OCI-LY3 (cell line): ENCODE data around the gene TRAPPC14.
"Not testable (repeated sequence)": the region's sequence is repeated elsewhere in the genome, so short reads cannot be mapped to it uniquely, and the experiment has no call there.

ENCODE experiments used
- H2AFZ ChIP-seq: fragments of 200-600, 300-600 bp; shearing (Covaris generic); 2 replicates; pipeline ENCODE4 v1.6.0; 2014; ENCODE audit warnings: antibody characterized with exemption, low read depth, low read length
- H3K27ac ChIP-seq: fragments of 200-600, 300-600 bp; sonication (generic); 2 replicates; pipeline ENCODE4 v1.5.1; 2014; ENCODE audit warnings: mild to moderate bottlenecking, low read length, moderate library complexity, mixed read lengths
- H3K27me3 ChIP-seq: fragments of 200-600, 300-600 bp; sonication (generic); 2 replicates; pipeline ENCODE4 v1.6.1; 2014; ENCODE audit warnings: low read depth, low read length, mixed read lengths
- H3K36me3 ChIP-seq: fragments of 200-600, 300-600 bp; sonication (generic); replicated peaks from 2 replicates; pipeline ENCODE3; 2014; ENCODE audit warnings: low read depth, low read length, mixed read lengths
- H3K4me1 ChIP-seq: fragments of 300-600, 200-600 bp; sonication (generic); 2 replicates; pipeline ENCODE4 v1.6.1; 2014; ENCODE audit warnings: low read length, mixed read lengths
- H3K4me2 ChIP-seq: fragments of 200-600, 300-600 bp; sonication (generic); 2 replicates; pipeline ENCODE4 v1.6.1; 2014; ENCODE audit warnings: low read length, mixed read lengths
- H3K4me3 ChIP-seq: fragments of 300-600, 200-600 bp; sonication (generic); 2 replicates; pipeline ENCODE4 v1.5.1; 2014; ENCODE audit warnings: antibody characterized with exemption, mild to moderate bottlenecking, low read length, moderate library complexity
- H3K79me2 ChIP-seq: fragments of 300-600, 200-600 bp; shearing (Covaris generic); 2 replicates; pipeline ENCODE4 v1.6.1; 2014; ENCODE audit warnings: mild to moderate bottlenecking, low read length, mixed read lengths
- H3K9ac ChIP-seq: fragments of 300-600, 200-600 bp; shearing (Covaris generic); 2 replicates; pipeline ENCODE4 v1.6.0; 2014; ENCODE audit warnings: mild to moderate bottlenecking, low read length, moderate library complexity
- H3K9me3 ChIP-seq: fragments of 200-600, 300-600 bp; shearing (Covaris generic); 2 replicates; pipeline ENCODE4 v1.6.1; 2014; ENCODE audit warnings: low read length, mixed read lengths; ENCODE audit not compliant: insufficient read depth
- H4K20me1 ChIP-seq: fragments of 200-600, 300-600 bp; sonication (generic); 2 replicates; pipeline ENCODE4 v1.6.1; 2016; ENCODE audit warnings: low read length, mixed read lengths; ENCODE audit not compliant: insufficient read depth
- EZH2phosphoT487 ChIP-seq: fragments of 200-600 bp; shearing (Covaris generic); IDR thresholded peaks from 2 replicates; pipeline ENCODE4 v1.6.1; 2018; ENCODE audit warnings: antibody characterized with exemption, mixed run types, low read depth
- TF ChIP-seq, protein P1 (sequence below): fragments of 200-600, 300-600 bp; sonication (generic); IDR thresholded peaks from 2 replicates; pipeline ENCODE4 v1.5.1; 2014; ENCODE audit warnings: antibody characterized with exemption, low read length, low read depth

The TRAPPC14 gene

GRCh38 chr7:100180084-100180483, 21.6 kb upstream of the TRAPPC14 start:
- H3K9ac ChIP-seq, H3K79me2 ChIP-seq, H2AFZ ChIP-seq, H3K27ac ChIP-seq, H3K27me3 ChIP-seq, H3K4me2 ChIP-seq, H4K20me1 ChIP-seq, H3K36me3 ChIP-seq, H3K9me3 ChIP-seq, H3K4me3 ChIP-seq: not testable (repeated sequence)
- peaks cover 11% of the 10 kb centered on the region for H3K4me1 ChIP-seq

- Histone ChIP-seq H3K4me2 (peak within 1 kb of the TSS; percentile 82), H3K36me3 (no peaks in the 10 kb centered on the region), H3K27me3 (peaks cover 4% of the 10 kb centered on the region), H3K4me3 (peak within 1 kb of the TSS; percentile 82), H3K27ac (no peak within 1 kb of the TSS), H3K9ac (peak within 1 kb of the TSS; percentile 58), H3K4me1 (peaks cover 11% of the 10 kb centered on the region), H3K79me2 (no peaks in the 10 kb centered on the region), H3K9me3 (no peaks in the 10 kb centered on the region), H4K20me1 (no peaks in the 10 kb centered on the region), H2AFZ (peak within 1 kb of the TSS; percentile 90)
- no peak for TF ChIP-seq EZH2phosphoT487
- TF ChIP-seq, protein P1, sequence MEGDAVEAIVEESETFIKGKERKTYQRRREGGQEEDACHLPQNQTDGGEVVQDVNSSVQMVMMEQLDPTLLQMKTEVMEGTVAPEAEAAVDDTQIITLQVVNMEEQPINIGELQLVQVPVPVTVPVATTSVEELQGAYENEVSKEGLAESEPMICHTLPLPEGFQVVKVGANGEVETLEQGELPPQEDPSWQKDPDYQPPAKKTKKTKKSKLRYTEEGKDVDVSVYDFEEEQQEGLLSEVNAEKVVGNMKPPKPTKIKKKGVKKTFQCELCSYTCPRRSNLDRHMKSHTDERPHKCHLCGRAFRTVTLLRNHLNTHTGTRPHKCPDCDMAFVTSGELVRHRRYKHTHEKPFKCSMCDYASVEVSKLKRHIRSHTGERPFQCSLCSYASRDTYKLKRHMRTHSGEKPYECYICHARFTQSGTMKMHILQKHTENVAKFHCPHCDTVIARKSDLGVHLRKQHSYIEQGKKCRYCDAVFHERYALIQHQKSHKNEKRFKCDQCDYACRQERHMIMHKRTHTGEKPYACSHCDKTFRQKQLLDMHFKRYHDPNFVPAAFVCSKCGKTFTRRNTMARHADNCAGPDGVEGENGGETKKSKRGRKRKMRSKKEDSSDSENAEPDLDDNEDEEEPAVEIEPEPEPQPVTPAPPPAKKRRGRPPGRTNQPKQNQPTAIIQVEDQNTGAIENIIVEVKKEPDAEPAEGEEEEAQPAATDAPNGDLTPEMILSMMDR = no peak
Measured at GRCh38 chr7:100177045-100178001, 18.8 kb upstream of the TRAPPC14 start, which contains the start of the genes GPC2 and STAG3. GPC2 (minus strand) TSS chr7:100177381; CDS start chr7:100177199, 182 bp downstream. STAG3 (plus strand) TSS chr7:100177918; CDS start chr7:100180557, 2,639 bp downstream.

- no peaks in the 10 kb centered on the region for H4K20me1 ChIP-seq
- peak overlapping the region; percentile 82 for H3K4me2 ChIP-seq
- no peaks in the 10 kb centered on the region for H3K36me3 ChIP-seq
- TF ChIP-seq EZH2phosphoT487 = no peak
- TF ChIP-seq, protein P1 = no peak
- no peak overlapping the region for H3K27ac ChIP-seq
- H2AFZ ChIP-seq = peak overlapping the region; percentile 90
- peak overlapping the region; percentile 82 for H3K4me3 ChIP-seq
- H3K4me1 ChIP-seq = peaks cover 11% of the 10 kb centered on the region
- H3K9me3 ChIP-seq = no peaks in the 10 kb centered on the region
- no peaks in the 10 kb centered on the region for H3K79me2 ChIP-seq
- peaks cover 4% of the 10 kb centered on the region for H3K27me3 ChIP-seq
- H3K9ac ChIP-seq = peak overlapping the region; percentile 58
Measured at GRCh38 chr7:100176096-100177044, 17.8 kb upstream of the TRAPPC14 start.

DNA sequence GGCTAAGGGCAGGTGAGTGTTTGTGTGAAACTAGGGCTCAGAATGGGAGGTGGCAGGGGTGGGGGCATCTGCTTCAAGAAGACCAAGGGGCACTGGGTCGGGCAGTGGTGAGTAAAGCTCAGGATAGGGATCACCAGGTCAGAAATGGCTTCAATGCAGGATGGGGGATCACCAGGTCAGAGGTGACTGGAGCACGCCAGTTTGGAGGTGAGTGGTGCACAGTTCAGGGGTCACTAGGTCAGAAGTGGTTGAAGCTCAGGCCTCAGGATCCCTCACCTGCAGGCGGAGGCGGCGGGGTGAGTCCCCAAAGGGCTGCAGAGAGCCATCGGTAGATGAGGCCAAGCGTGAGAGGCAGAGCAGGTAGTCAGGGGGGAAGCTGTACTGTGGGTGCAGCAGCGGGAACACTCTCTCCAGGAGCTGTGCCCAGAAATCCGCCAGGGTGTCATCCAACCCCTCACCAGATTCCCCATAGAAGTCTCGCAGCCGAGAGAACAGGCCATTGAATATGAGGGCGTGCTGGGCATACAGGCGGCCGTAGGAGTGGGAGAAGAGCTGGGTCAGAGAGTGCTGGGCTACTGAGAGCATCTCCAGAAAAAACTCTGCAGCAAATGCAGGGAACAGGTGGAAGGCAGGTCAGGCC, 16.9 kb upstream of the TRAPPC14 start:
- no peak for TF ChIP-seq EZH2phosphoT487
- TF ChIP-seq, protein P1 = no peak
- H3K4me1 ChIP-seq = peaks cover 11% of the 10 kb centered on the region
- no peak overlapping the region for H2AFZ ChIP-seq
- H3K27ac ChIP-seq = no peak overlapping the region
- peaks cover 4% of the 10 kb centered on the region for H3K27me3 ChIP-seq
- no peak overlapping the region for H3K9ac ChIP-seq
- H3K36me3 ChIP-seq = no peaks in the 10 kb centered on the region
- no peak overlapping the region for H3K4me3 ChIP-seq
- H3K9me3 ChIP-seq = no peaks in the 10 kb centered on the region
- H3K4me2 ChIP-seq = no peak overlapping the region
- H3K79me2 ChIP-seq = no peaks in the 10 kb centered on the region
- H4K20me1 ChIP-seq = no peaks in the 10 kb centered on the region
